ENCODE data around the gene MFSD2A. TPM values are rescaled to one million over a fixed set of nuclear protein-coding genes. Genes with fewer than 3 reads are reported as not detected.

The MFSD2A gene
- total RNA-seq, 1 experiment from 2014 or later = 19.9 TPM

- H3K27ac Mint-ChIP-seq = no peak overlapping the region
- no peak for TF ChIP-seq CTCF (conservative IDR thresholded peaks at IDR 0.05)
- Histone ChIP-seq H3K4ac (ENCODE audit: low read depth, low read length) (no peak overlapping the region), H3K56ac (ENCODE audit: insufficient read length, low read depth, low read length) (no peak overlapping the region), H4K8ac (replicated peaks; ENCODE audit: insufficient read length, low read depth, low read length) (no peak overlapping the region), H4K5ac (ENCODE audit: insufficient read length, low read depth, low read length) (no peak overlapping the region), H3K4me2 (ENCODE audit: insufficient read depth, insufficient read length, low read length) (no peak overlapping the region), H2AK5ac (ENCODE audit: insufficient read length, low read length) (no peak overlapping the region), H3K14ac (ENCODE audit: insufficient read depth, low read length) (no peak overlapping the region), H2BK20ac (ENCODE audit: low read depth, low read length, poor library complexity, severe bottlenecking) (no peak overlapping the region), H3K9me3 (ENCODE audit: control insufficient read depth, low read depth, low read length) (no peaks in the 10 kb centered on the region), H3K18ac (ENCODE audit: insufficient read length, low read depth, low read length) (no peak overlapping the region), H3K4me1 (ENCODE audit: insufficient read depth, low read length) (no peaks in the 10 kb centered on the region), H3K27me3 (ENCODE audit: insufficient read depth, low read length) (no peaks in the 10 kb centered on the region), H3K23ac (ENCODE audit: insufficient read length, low read depth, low read length) (no peak overlapping the region), H3K23me2 (ENCODE audit: insufficient read length, low read depth, low read length, poor library complexity, severe bottlenecking) (no peaks in the 10 kb centered on the region), H2BK12ac (ENCODE audit: insufficient read length, low read depth, low read length) (no peak overlapping the region), H4K20me1 (ENCODE audit: control insufficient read depth, insufficient read depth, insufficient read length) (peaks cover 3% of the 10 kb centered on the region), H3T11ph (ENCODE audit: low read length) (no peak overlapping the region), H3K9ac (ENCODE audit: extremely low read depth, insufficient read length, low read length) (no peak overlapping the region), H3K79me1 (ENCODE audit: insufficient read depth, low read depth, low read length, poor library complexity, severe bottlenecking) (no peaks in the 10 kb centered on the region), H2BK120ac (ENCODE audit: low read depth, low read length, poor library complexity, severe bottlenecking) (no peak overlapping the region), H3K27ac (ENCODE audit: insufficient read length, low read depth, low read length) (no peak overlapping the region), H3K79me2 (ENCODE audit: insufficient read depth, low read length) (no peaks in the 10 kb centered on the region), H2AFZ (ENCODE audit: low read length) (no peak overlapping the region), H4K91ac (ENCODE audit: insufficient read length, low read depth, low read length) (no peak overlapping the region), H2BK5ac (ENCODE audit: insufficient read length, low read length) (no peak overlapping the region), H2BK15ac (ENCODE audit: low read depth, low read length) (no peak overlapping the region)
- WGBS (ENCODE audit: extremely low coverage, insufficient read length, low lambda C conversion rate) = no CpG with 5 or more reads among the region's 9 CpGs
- no peaks in the 10 kb centered on the region for H3K9me3 Mint-ChIP-seq
- no peak for DNase-seq
- H3K36me3 Mint-ChIP-seq (ENCODE audit: insufficient read depth in 1 of 3, low read depth in 3 of 3) = peaks cover 38 to 60% (median 39%) of the 10 kb centered on the region in 3 experiments; a peak in 6 of 7 replicates
- H3K4me3 Mint-ChIP-seq = no peak overlapping the region
- H3K4me1 Mint-ChIP-seq = peaks cover 5 to 6% of the 10 kb centered on the region in 2 experiments
- no peaks in the 10 kb centered on the region for H3K27me3 Mint-ChIP-seq (ENCODE audit: low read depth)
These were observed 14.1 kb downstream of the MFSD2A start for GRCh38 chr1:39969048-39969447.

Measured in H9 (cell line).